Omental fat pad (tissue), 4 donors: ENCODE measurements around the gene LRRC3C. TPM values are rescaled to one million over a fixed set of nuclear protein-coding genes. Genes with fewer than 3 reads are reported as not detected.

ENCODE experiments used
- ATAC-seq: fragments of 150-250 bp; one replicate; pipeline ENCODE4 v1.9.1; 2016; ENCODE audit warnings: mild to moderate bottlenecking, moderate library complexity; ENCODE audit not compliant: low FRiP score
- DNase-seq: peaks from one replicate; pipeline ENCODE4 v3.0.0-alpha.2; 2019; ENCODE audit warnings: low spot score
- total RNA-seq, 4 donors: library from RNA; depleted of rRNA; stranded (reverse); fragments of >200 nt; gene quantifications; one replicate each; pipeline ENCODE4 v1.1.0, GENCODE V29; 2016
- TF ChIP-seq, protein P1 (sequence below), 3 donors: fragments of 450-650 bp; IDR thresholded peaks; one replicate each; pipeline ENCODE4 v1.5.1; 2016 to 2017; ENCODE audit warnings: antibody characterized with exemption in 3 of 3, mild to moderate bottlenecking in 3 of 3, moderate library complexity in 2 of 3

Gene LRRC3C
- total RNA-seq, 4 donors from 2014 or later, result not detected

DNA sequence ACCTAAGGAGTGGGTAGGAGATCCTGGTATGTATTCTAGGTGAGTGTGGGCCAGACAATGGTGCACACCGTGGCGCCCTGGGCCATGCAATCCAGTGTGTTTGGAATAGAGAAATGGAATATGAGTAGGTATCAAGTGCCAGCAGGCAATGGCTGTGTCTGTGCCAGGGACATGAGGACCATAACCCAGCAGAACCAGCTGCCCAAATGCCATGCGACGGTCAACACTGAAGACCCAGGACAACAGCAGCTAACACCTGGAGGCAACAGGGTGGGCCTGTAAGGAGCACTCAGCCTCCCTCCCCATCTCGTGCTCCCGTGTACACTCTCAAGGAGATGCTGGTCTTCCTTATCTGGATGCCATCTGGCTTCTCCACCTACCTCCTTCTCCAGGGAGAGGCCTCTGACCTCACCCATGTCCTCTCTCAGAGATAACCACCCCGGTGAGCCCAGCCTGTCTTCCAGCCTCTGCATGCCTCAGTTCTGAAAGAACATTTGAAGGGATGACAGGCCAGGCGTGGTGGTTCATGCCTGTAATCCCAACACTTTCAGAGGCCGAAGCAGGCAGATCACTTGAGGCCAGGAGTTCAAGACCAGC, 8.3 kb upstream of the LRRC3C start:
- ATAC-seq (no peak), DNase-seq (no peak)
- TF ChIP-seq, protein P1, sequence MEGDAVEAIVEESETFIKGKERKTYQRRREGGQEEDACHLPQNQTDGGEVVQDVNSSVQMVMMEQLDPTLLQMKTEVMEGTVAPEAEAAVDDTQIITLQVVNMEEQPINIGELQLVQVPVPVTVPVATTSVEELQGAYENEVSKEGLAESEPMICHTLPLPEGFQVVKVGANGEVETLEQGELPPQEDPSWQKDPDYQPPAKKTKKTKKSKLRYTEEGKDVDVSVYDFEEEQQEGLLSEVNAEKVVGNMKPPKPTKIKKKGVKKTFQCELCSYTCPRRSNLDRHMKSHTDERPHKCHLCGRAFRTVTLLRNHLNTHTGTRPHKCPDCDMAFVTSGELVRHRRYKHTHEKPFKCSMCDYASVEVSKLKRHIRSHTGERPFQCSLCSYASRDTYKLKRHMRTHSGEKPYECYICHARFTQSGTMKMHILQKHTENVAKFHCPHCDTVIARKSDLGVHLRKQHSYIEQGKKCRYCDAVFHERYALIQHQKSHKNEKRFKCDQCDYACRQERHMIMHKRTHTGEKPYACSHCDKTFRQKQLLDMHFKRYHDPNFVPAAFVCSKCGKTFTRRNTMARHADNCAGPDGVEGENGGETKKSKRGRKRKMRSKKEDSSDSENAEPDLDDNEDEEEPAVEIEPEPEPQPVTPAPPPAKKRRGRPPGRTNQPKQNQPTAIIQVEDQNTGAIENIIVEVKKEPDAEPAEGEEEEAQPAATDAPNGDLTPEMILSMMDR (IDR thresholded peaks at IDR 0.05), result no peak

DNA sequence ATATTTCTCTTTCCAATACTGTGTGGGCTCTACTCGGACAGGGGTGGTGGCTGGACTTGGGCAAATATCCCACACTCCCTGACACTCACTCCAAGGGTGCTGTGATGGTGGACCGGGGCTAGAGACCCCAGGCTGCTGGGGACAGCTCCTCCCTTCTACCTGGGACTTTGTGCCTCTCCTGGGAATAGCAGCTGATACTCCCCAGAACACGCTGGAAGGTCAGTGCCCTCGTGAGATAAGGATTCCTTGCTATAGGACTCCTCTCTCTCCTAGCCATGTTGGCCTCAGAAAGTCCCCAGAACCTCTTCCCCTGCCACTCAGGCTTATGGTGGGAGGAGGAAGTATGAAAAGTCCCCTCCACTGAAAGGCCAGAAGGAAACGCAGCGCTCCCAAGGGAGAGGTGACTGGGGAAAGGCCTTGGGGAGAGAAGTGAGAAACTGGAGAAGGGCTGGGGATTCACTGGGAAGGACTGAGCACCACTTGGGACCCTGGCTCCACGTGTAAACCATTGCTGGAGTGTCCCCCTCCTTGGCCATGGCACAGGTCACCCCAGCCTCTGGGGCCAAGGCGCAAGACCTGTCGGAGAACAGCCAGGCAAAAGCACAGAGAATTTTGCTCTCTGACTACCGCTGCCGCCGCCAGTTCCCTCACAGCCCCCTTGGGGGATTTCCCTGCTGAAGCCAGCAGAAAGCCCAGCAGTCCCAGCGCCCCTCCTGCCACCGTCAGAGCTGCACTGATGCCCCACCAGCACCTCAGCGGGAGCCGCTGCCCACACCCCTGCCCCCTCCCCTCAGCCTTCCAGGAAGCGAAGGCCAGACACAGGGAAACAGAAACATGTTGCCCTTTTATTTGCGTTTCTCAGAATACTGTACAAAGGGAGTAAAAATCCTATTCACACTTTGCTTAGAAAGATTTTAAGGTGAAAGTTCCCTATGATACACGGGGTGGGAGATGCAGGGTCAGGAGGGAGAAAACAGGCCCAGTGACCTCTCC, 7.0 kb upstream of the LRRC3C start:
- ATAC-seq (no peak), DNase-seq (no peak)
- TF ChIP-seq, protein P1 (IDR thresholded peaks at IDR 0.05), result no peak

DNA sequence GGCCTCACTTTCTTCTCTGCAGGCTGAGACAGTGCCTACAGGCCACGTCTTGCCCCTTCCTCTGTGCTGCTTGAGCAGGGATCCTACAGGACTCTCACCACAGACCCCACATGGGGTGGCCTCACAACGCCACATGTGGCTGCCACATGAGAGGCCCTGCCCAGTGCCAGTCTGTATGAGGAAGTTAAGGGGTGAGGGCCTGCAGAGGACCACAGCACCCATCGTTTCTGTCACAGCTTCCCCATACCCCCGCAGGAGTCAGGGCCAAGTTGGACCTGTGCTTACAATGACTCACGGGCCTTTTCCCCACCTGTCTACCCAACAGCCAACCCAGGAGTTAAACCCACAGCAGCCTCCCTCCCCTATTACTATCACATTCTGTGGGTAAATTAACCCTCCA, 6.2 kb upstream of the LRRC3C start:
- no peak for ATAC-seq
- TF ChIP-seq, protein P1 (IDR thresholded peaks at IDR 0.05), result no peak
- DNase-seq, result no peak

GRCh38 chr17:39922006-39922405, 5.5 kb upstream of the LRRC3C start:
- DNase-seq (no peak), ATAC-seq (no peak)
- TF ChIP-seq, protein P1 (IDR thresholded peaks at IDR 0.05), result no peak

- DNase-seq (no peak), ATAC-seq (no peak)
- TF ChIP-seq, protein P1 (IDR thresholded peaks at IDR 0.05), result no peak
These were observed 4.3 kb upstream of the LRRC3C start for GRCh38 chr17:39923230-39923629.

- TF ChIP-seq, protein P1 (IDR thresholded peaks at IDR 0.05), result no peak
- DNase-seq, result no peak
- no peak for ATAC-seq
These were observed 3.5 kb upstream of the LRRC3C start for GRCh38 chr17:39923836-39924690.
